Measurements from ENCODE around the gene SRSF3. TPM values are rescaled to one million over a fixed set of nuclear protein-coding genes. Genes with fewer than 3 reads are reported as not detected.

Gene SRSF3
- total RNA-seq = 282 and 300 TPM in 2 replicates

GRCh38 chr6:36594029-36594815 is at the start of gene SRSF3:
TSS of gene SRSF3 (plus strand) at chr6:36594362. CDS start at chr6:36596763, 2,401 bp downstream.

GRCh38 chr6:36546920-36547645 is 47.1 kb upstream of the SRSF3 start, which contains the start of gene STK38:
TSS of gene STK38 (minus strand) at chr6:36547479. CDS start at chr6:36540202, 7,277 bp downstream.

Small RNAs within 50 kb of the gene (small RNA-seq; reads per million reads assigned to genes)
- not detected for gene MIR3925
- 73.5 reads per million, percentile 98 among the genes with 10 or more reads in this experiment for gene RNU1-88P

Other genes with a start within 250 kb of the SRSF3 start
- 0.20 and 0.37 TPM in 2 replicates for gene ETV7, start 206.7 kb upstream of the SRSF3 start, total RNA-seq
- under 0.01 TPM in 1 of 2 replicates, not detected in the other for gene PXT1, start 151.5 kb upstream of the SRSF3 start, total RNA-seq
- 36.4 and 41.2 TPM in 2 replicates for gene KCTD20, start 151.4 kb upstream of the SRSF3 start, total RNA-seq
- gene STK38, start 46.9 kb upstream of the SRSF3 start, total RNA-seq = 17.6 and 19.0 TPM in 2 replicates
- 166 and 200 TPM in 2 replicates for gene CDKN1A, start 84.4 kb downstream of the SRSF3 start, total RNA-seq
- gene RAB44, start 103.5 kb downstream of the SRSF3 start, total RNA-seq = under 0.01 TPM in 1 of 2 replicates, not detected in the other
- gene CPNE5, start 245.1 kb downstream of the SRSF3 start, total RNA-seq = not detected in 2 replicates

All from subcutaneous preadipocyte (primary cell).